Amniotic stem cell (primary cell): ENCODE results near the gene CRELD2.
"Not testable (repeated sequence)": the region's sequence is repeated elsewhere in the genome, so short reads cannot be mapped to it uniquely, and the experiment has no call there.

Source experiments
- DNase-seq: peaks from one replicate; lab custom pipeline; 2025; lab: John Stamatoyannopoulos, UW

The CRELD2 gene

DNA sequence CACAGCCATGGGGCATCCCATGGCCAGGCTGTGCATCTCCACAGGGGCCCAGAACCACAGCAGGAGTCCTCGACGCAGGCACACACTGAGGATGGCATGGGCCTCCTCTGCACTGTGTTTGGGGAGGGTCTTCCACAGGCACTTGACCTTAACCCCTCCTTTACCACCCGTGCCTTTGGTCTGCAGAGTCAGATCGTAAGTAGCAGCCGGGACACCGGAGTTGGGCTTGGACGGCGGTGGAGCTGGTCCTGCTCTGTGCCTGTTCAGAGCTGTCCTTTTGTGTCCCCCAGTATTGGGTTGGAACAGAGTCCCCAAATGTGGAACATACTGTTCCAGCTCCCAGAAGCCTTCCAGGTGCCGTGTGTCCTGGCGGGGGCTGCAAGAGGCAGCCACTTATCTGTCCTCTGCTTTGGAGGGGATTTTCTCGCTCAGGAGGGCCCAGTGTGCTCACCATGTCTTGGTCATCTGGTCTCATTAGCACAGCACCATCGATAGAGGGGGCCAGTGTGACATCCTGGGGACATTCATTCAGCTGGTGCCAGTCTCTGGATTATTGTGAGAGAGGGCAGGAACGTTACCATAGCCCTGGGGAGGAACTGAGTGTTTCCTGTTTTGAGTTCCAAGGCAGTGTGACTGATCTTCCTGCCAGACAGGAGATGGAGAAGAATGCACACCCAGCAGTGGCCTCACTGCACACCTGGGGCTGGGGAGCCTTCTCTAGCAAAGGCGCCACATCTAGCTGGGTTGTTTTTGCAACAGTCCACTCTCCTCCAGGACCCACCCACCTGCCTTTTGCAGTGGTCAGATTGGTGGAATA is 12.4 kb downstream of the CRELD2 start:
- no peak for DNase-seq

DNA sequence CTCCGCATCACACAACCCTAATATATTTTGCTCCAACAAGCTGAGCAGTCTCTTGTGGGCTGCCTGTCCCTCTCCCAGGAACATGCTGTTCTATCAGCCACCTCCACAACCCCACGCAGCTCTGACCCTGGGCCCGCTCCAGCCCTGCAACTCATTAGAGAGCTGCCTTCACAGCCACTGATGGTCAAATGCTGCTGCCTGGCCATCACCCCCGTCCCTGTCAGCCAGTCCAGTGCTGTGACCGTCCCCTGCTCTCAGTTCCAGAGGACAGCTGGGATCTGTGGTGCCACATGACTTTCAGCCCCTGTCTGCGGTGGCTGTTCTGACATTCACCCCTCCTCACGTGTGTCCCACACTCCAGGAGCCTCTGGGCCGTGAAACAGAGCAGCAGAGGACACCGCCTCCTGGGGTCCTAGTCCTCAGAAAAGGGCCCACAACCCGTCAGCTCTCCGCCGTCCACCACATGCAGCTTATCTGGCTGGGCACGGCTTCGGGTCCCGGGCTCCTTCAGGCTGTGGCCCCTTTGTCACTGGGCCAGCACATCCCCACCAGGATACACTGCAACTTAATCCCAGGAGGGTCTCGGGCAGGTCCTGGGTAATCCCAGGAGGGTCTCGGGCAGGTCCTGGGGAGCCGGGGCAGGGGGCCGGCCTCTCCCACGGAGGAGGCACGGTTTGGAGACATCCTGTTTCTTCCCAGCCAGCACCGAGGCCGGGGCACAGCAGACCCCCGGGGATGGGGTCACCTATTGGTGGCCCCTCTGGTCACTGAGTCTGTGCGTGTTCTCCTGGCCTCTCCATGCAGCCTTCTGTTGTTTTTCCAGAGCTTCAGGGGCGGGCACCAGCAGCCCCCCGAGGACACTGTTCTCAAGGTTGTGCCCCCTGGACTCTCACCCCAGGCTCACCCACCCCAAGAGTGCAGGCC is 15.1 kb downstream of the CRELD2 start:
- no peak for DNase-seq

DNA sequence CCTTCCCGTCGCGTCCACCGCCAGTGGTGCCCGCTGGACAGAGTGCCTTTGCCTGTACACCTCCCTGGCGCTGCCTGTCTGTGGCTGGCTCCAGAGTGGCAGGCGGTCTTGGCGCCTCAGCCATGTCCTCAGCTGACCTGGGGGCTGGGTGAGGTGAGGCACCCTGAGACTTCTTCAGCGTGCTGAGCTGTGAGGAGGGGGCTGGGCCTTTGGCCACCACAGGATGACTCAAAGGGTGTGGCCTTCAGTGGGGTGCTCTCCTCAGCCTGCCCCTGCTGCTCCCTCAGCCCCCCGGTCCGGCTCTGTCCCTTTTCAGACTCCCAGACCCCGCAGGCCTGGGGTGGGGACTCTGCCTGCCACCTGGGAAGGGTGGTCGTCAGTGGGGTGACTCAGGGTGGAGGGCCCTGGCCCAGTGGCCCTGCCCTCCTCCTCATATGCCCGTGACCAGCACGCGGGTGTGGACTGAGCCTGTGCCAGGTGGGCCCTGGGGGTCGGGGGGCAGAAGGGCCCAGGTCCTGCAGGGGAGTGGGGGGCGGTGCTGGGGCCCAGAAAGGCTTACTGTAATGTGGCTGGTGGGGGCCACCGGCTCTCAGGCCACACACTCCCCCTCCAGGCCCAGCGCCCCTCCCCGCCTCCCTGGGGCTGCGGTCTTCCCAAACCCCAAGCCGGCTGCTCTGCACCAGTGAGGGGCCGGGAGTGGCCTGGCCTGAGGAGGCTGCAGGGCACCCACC is 15.9 kb downstream of the CRELD2 start:
- DNase-seq = no peak

DNA sequence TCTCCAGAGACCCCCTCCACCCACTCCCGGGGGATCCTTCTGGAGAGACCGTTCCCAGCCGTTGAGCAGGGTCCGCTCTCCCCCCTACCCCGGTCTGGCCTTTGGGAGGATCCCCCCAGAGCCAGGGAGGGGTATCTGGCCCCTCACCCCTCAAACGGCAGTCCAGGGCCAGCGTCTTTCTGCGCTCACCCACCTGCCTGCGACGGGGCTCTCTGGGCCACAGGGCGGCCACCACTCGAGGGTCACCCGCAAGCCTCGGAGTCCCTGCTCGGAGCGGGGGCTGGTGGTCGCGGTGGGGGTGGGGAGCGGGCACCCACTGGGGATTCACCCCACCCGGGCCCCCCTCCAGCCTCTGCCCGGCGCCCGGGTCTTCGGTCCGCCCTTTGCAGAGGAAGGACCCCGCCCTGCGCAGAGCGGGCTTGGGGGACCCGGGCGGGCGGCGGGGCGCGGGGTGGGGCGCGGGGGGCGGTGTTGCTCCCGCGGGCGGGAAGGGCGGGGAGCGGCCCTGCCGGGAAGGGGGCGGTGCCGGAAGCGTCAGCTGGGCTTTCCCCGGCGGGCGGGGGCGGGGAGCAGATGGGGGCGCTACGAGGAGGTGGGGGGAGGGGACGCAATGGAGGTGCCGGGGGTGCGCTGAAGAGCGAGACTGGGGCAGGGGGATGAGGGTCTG is 16.6 kb downstream of the CRELD2 start:
- no peak for DNase-seq

DNA sequence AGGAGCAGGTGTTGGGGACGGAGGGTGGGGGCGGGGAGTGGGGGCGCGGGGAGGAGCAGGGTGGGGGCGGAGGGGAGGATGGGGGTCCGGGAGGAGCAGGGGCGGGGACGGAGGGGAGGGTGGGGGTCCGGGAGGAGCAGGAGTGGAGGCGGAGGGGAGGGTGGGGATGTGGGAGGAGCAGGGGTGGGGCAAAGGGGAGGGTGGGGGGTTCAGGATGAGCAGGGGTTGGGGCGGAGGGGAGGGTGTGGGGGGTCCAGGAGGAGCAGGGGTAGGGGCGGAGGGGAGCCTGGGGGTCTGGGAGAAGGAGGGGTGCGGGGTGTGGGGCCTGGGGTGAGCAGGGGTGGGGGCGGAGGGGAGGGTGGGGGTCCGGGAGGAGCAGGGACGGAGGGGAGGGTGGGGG is 17.1 kb downstream of the CRELD2 start:
- no peak for DNase-seq

DNA sequence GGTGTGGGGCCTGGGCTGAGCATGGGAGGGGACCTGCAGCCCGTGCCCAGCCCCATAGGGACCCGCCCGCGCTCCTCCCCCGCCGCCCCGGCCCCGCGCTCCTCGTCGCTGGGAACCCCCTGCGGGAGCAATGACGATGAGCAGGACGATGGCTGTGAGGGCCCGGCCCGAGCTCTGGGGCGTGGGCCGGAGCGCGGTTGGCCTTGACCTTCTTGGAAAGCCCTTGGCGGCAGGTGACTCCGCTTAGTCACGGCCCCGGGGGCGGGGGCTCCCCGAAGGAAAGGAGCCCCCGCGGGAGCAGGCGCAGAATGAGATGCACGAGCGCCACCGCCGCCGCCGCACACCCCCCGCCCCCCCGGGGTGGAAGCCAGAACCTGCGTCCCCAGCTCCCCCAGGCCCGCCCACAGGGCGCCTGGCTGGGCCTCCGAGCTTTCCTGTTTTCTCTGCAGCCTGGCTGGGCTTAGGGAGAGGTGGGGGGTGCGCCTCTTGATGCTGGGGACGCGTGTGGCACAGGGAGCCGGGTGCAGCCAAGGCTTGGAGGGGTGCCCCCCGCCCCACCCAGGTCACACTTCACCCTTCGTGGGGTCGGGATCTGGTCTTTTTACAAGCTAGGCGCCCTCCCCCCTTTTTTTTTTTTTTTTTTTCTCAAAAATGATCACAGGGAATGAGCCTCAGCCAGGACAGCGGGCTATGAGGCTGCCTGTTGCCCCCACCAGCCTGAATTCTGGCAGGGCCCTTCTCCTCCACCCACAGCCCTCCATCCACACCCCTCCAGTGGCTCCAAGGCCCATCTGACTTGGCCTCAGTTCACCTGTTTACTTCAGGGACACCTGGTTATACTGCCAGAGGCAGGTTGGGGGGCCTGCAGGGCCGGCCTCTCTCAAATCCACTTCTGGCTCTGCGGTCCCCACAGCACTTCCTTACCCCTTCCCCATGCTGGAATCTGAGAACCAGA is 17.9 kb downstream of the CRELD2 start:
- peak; percentile 33 for DNase-seq

DNA sequence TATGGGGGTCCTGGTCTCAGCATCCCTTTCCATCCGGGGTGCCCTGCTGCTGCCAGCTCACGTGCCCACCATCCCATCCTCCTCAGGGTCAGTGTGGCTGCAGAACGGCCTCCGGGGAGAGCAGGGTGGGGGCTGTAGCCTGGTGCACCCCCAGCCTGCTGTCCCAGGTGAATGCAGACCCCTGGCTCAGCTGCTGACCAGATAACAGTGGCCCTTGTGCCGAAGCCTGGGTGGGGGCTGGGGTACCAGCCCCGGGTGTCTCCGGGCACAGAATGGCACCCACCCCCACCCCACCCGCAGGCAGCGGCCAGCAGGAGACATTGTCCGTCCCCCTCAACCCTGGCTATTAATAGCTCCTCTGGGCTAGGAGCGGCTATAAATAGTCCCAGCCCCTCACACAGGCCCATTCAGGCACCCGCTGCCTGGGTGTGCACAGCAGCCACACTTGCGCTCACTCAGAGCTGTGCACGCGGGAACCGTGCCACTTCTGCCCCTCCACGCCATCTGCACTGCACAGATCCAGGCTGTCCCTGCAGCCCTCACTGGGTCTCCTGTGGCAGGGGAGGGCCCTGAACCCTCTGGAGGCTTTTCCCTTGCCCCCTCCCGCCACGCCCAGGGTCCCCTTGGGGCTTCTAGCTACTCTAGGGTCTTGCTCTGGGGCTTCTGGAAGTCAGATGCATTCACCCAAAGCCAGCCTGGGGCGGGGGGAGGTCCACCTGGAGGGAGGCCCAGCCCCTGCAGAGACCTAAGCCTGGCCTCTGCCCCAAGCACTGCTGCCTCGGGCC is 18.7 kb downstream of the CRELD2 start:
- DNase-seq = no peak

DNA sequence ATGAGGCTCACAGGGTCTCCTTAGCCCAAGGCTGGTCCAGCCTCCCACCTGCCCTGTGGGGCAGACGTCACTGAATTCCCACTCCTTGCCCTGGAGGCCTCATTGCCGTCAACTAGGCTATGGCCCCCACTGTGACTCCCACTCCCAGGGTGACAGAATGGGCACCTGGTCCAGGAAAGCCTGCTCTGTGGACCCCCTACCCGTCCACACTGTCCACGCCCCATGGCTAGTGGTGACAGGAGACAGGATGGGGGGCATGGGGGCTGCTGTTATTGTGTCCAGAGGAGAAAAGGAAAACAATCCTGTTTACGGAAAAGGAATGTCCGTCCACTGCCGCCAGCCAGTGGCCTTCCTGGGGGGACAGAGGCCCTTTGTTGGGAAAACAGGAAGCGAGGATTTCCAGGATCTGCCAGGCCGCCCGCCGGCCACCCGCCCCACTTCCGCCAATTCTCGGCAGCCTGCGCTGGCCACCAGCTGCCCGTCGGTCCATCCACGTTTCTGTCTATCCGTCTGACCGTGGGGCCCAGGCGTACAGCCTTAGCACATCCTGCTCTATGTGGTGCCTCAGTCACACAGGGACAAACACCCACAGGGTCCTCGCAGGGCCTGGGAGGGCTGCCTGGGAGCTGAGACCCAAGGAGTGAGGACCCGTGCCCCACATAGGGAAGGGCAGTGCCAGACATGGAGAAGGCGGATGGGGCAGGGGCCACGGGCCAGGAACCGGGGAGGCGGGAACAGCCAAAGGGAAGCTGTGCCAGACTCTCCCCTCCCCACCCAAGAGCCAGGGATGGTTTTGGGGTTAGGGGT is 19.5 kb downstream of the CRELD2 start:
- no peak for DNase-seq

DNA sequence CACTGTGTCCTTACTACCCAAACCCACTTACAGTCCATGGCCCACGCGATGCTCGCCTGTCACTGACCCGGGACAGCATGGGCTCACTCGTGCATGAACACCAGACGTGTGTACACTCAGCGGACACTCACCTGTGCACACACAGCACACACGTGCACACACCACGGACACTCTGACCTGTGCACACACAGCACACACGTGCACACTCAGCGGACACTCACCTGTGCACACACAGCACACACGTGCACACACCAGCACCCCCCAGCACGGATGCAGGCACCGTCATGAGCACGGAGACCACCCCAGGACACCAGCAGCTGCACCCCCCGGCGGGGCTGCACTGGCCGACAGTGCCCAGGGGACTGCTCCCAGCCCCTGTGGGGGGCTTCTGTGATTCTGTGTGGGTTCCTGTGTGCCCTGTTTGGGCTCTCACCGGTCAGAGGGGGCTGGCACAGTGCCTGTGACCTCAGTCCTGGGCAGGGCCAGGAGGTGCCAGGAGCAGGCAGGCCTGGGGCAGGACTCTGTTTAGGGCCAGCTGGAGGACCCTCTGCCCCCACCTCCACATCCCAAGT is 20.2 kb downstream of the CRELD2 start:
- DNase-seq = no peak

DNA sequence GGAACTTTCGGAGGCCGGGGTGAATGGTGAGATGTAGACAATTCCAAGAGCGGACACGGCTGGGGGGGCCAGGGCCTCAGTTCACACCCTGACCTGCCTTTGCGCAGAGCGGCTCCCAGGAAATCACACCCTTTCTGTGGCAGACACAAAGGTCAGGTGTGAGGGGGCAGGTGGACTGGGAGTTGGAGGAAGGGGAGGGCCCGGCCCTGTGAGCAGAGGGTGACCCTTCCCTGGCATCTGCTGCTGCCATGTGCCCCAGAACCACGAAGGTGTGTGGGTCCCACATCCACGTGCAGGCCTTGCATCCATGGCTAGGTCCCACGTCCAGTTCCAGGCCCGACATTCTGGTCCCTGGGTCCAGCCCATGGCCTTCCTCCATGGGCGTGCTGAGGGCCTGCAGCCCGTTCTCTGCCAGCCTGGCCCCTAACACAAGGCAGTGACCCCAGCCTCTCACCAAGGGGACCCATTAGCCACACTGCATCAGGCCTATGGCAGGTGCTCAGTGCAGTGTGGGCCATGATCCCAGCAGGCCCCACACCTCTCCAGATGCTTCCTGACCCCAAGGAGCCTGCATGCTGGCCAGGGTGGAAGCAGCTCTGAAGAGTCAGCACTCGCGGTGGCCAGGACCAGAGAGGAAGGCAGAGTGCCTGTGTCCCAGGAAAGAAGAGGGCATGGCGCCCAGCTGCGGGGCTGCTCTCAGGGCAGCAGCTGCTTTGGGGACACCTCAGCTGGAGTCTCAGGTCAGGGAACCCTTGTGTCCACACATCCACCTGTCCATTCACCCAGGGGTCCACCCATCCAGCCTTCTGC is 23.3 kb downstream of the CRELD2 start:
- no peak for DNase-seq

DNA sequence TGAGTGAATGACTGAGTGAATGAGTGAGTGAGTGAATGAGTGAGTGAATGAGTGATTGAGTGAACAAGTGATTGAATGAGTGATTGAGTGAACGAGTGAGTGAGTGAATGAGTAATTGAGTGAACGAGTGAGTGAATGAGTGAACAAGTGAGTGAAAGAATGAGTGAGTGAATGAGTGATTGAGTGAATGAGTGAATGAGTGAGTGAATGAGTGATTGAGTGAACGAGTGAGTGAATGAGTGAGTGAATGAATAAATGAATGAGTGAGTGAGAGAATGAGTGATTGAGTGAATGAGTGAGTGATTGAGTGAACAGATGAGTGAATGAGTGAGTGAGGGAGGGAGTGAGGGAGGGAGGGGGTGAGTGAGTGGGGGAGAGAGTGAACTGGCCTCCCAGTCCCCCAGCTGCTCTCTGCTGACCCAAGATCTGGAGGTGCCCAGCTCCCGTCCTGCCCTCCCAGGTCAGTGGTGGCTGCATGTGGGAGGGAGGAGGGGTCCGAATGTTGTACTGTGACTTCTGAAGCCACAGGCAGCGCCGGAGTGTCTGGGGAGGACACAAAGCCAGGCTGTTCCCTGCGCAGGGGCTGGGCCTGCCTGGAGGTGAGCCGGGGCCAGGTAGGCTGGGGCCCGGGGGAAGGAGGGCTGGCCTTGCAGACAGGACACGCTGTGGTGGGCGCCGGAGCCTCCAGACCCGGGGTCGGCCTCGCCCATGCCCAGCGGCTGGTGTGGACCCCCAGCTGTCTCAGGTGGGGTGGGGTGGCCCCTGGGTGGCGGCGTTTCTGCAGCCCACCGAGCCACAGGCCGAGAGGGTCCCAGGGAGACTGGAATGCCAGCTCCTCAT is 24.4 kb downstream of the CRELD2 start:
- DNase-seq = no peak

DNA sequence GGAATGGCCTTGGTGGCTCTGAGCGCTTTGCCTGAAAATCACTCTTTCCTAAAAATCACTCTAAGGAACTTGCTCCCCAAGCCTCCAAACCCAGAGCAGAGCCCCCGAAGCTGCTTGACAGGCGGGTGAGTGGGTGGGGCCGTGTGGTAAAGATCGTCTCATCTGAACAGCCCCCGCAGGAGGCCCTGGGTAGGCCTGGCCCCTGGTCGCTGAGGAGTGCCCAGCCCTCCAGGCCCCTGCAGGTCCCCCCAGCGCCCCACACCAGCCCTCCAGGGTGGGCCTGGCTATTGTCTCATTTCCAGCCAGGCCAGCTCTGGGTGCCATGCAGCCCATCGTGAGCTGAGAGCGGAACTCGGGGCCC is 25.0 kb downstream of the CRELD2 start:
- DNase-seq = no peak

DNA sequence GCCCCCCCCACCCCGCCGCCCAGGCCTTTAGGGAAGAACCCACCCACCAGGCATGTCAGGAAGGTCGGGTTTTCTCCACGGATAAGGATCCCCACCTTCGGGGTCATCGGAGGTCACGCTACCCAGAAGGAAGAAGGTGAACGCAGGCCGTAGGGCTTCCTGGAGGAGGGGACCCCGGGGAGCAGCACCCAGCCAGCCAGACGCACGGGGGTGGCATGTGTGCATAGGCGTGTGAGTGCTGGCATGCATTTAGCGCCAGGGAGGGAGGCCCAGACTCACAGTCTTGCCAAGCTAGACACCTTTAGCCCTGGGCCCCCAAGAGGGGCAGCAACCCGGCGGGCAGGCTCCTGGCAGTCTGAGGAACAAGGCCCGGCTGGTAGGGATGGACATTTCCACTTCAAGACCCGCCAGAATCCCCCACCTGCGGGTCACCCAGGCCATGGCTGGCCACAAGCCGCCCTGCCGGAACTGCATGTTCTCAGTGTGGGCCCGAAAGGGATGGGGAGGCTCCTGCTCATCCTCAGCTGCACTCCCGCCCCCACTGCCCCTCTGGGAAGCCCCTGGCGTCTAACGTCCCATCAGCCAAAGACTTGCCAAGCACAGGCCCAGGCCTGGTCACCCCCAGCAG is 25.5 kb downstream of the CRELD2 start:
- DNase-seq = no peak

DNA sequence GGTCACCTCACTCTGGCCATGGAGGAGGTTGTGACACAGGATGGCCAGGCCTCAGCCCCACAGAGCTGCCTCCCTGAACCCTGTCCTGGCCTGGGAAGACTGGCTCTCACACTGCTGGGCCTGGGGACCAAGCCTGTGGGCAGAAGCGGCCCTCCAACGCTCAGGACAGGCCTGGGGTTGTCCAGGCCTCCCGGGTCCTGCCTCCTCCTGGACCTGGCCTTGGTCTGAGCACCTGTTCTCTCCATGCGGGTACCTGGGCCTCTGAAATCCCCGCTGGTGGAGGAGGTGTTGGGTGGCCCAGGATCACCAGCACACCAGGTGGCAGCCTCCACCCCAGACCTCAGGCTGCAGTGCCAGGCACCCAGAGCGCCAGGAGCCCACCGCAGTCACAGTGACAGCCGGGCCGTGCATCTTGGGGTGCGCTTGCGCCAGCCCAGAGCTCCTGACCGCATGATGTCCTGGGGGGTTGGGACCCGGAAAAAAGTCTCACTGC is 26.0 kb downstream of the CRELD2 start:
- DNase-seq = no peak

DNA sequence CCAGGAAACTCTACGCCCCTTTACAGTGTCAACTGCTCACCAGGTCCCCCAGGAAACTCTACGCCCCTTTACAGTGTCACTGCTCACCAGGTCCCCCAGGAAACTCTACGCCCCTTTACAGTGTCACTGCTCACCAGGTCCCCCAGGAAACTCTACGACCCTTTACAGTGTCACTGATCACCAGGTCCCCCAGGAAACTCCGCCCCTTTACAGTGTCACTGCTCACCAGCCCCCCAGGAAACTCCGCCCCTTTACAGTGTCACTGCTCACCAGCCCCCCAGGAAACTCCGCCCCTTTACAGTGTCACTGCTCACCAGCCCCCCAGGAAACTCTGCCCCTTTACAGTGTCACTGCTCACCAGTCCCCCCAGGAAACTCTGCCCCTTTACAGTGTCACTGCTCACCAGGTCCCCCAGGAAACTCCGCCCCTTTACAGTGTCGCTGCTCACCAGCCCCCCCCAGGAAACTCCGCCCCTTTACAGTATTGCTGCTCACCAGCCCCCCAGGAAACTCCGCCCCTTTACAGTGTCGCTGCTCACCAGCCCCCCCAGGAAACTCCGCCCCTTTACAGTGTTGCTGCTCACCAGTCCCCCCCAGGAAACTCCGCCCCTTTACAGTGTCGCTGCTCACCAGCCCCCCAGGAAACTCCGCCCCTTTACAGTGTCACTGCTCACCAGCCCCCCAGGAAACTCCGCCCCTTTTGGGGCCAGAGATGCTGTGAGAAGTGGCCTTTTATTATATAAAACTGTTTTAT is 26.8 kb downstream of the CRELD2 start:
- not testable (repeated sequence) for DNase-seq
